GM12892 (cell line): ENCODE measurements around the gene C8A.

Experiments used
- POLR2A ChIP-seq: IDR thresholded peaks from 2 replicates; pipeline ENCODE4 v1.6.1; 2011; ENCODE audit warnings: low read depth, low read length, control low read depth
- POLR2AphosphoS5 ChIP-seq: IDR thresholded peaks from 2 replicates; pipeline ENCODE4 v1.6.1; 2011; ENCODE audit warnings: low read depth, low read length, control low read depth
- TAF1 ChIP-seq: IDR thresholded peaks from 2 replicates; pipeline ENCODE4 v1.6.1; 2011; ENCODE audit warnings: low read depth, mild to moderate bottlenecking, control low read depth, low read length, borderline replicate concordance

DNA sequence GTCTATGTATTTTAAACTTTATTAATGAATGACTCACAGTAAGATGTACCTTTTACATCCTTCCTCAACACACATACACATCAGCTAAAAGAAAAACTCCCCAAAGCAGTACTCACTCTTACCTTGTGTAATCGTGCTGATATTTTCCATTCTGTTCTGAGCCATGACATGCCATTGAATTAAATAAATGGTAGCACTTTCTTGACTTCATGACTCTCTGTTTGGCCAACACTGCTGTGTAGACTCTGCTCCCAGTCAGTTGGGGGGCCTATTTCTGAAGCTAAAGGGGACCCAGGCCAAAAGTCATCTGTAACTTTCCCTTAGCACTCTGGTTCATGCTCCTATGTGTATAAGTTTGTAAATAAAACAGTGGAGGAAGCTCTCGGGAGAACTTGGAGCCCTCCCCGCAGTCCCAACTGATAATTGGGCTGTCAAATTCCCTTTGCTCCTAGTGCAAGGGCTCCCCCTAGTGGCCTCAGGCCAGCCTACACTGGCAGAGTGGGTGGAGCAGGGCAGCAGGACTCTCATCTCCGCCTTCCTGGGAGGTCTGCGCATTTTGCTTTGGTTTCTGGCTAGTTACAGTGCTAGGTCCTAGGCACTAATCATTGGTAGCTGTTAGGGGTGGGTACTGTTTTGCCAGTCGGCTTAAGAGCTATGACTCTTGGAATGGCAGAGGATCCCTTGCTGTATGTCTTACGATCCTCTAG, 33.7 kb upstream of the C8A start:
- TF ChIP-seq POLR2A (no peak), TAF1 (no peak), POLR2AphosphoS5 (no peak)
